ENCODE measurements around the gene RPL27A. TPM values are rescaled to one million over a fixed set of nuclear protein-coding genes. Genes with fewer than 3 reads are reported as not detected.
A peak's percentile ranks its signal among the peaks of the same experiment; 100 is the strongest.

RPL27A gene
- 1,000 to 10,000 TPM in 1 of 5 donors, 100 to 1,000 TPM in 4; 138 to 1,118 (median 938) TPM for total RNA-seq
- 1,000 to 10,000 TPM; 3,539 to 4,507 (median 3,746) TPM for polyA plus RNA-seq
- long read RNA-seq, donor 1, full-length matches to known transcripts: 435 of 482 reads
- long read RNA-seq, donor 1, partial matches to known transcripts: 33 of 482 reads
- long read RNA-seq, donor 1, other reads (novel, unspliced or antisense): 14 of 482 reads
- long read RNA-seq, donor 2, full-length matches to known transcripts: 502 of 539 reads
- long read RNA-seq, donor 2, partial matches to known transcripts: 28 of 539 reads
- long read RNA-seq, donor 2, other reads (novel, unspliced or antisense): 9 of 539 reads
- long read RNA-seq, donor 3, full-length matches to known transcripts: 855 of 943 reads
- long read RNA-seq, donor 3, partial matches to known transcripts: 45 of 943 reads
- long read RNA-seq, donor 3, other reads (novel, unspliced or antisense): 43 of 943 reads
- long read RNA-seq, donor 4, full-length matches to known transcripts: 120 of 127 reads
- long read RNA-seq, donor 4, partial matches to known transcripts: 7 of 127 reads
- long read RNA-seq, donor 4, other reads (novel, unspliced or antisense): 0 of 127 reads
- long read RNA-seq, donor 5, full-length matches to known transcripts: 1,252 of 1,345 reads
- long read RNA-seq, donor 5, partial matches to known transcripts: 34 of 1,345 reads
- long read RNA-seq, donor 5, other reads (novel, unspliced or antisense): 59 of 1,345 reads
- long read RNA-seq, donor 6, full-length matches to known transcripts: 1,605 of 1,742 reads
- long read RNA-seq, donor 6, partial matches to known transcripts: 72 of 1,742 reads
- long read RNA-seq, donor 6, other reads (novel, unspliced or antisense): 65 of 1,742 reads
- long read RNA-seq, donor 7, full-length matches to known transcripts: 1,648 of 1,794 reads
- long read RNA-seq, donor 7, partial matches to known transcripts: 90 of 1,794 reads
- long read RNA-seq, donor 7, other reads (novel, unspliced or antisense): 56 of 1,794 reads
- long read RNA-seq, donor 8, full-length matches to known transcripts: 1,417 of 1,573 reads
- long read RNA-seq, donor 8, partial matches to known transcripts: 79 of 1,573 reads
- long read RNA-seq, donor 8, other reads (novel, unspliced or antisense): 77 of 1,573 reads
- long read RNA-seq, donor 9, full-length matches to known transcripts: 1,285 of 1,489 reads
- long read RNA-seq, donor 9, partial matches to known transcripts: 157 of 1,489 reads
- long read RNA-seq, donor 9, other reads (novel, unspliced or antisense): 47 of 1,489 reads
- long read RNA-seq, donor 10, full-length matches to known transcripts: 575 of 620 reads
- long read RNA-seq, donor 10, partial matches to known transcripts: 28 of 620 reads
- long read RNA-seq, donor 10, other reads (novel, unspliced or antisense): 17 of 620 reads

GRCh38 chr11:8682303-8683114 is at the start of gene RPL27A, which contains the start of gene TRIM66:
Gene RPL27A (plus strand): TSS chr11:8682792. CDS start chr11:8682814, 22 bp downstream.
Gene TRIM66 (minus strand): TSS chr11:8682665. CDS start chr11:8672274, 10,391 bp downstream.
- peaks cover 25 to 52% (median 33%) of the 10 kb centered on the region in 4 donors for H3K4me1 ChIP-seq
- TF ChIP-seq EP300 (IDR thresholded peaks at IDR 0.05) (no peak), CTCF (IDR thresholded peaks at IDR 0.05) (no peak), POLR2AphosphoS5 (IDR thresholded peaks at IDR 0.05) (peak; percentile 96 to 100 (median 99)), POLR2A (IDR thresholded peaks at IDR 0.05) (peak in 2 of 4 donors; percentile 93 to 96)
- H3K36me3 ChIP-seq: peaks cover 36 to 51% (median 46%) of the 10 kb centered on the region in 4 donors
- H3K9me3 ChIP-seq: no peaks in the 10 kb centered on the region
- peak; percentile 99 for DNase-seq
- WGBS, 5 donors: 0 to 1% (median 1%) methylated on average over 37 to 67 of the region's 67 CpGs
- H3K27ac ChIP-seq: peak within 1 kb of the TSS; percentile 91 to 98 (median 97)
- H3K4me3 ChIP-seq: peak within 1 kb of the TSS; percentile 87 to 94 (median 90)
- intact Hi-C loops (cut with DNase I; ENCODE audit: low total_unique reads): loop anchor here (10.0 kb wide), 1 partner anchor 282 kb away; the partner anchor contains the start of gene TMEM9B
- H3K27me3 ChIP-seq: no peaks in the 10 kb centered on the region

- WGBS, 5 donors: 93 to 96% (median 95%) methylated on average over 6 of the region's 6 CpGs
- Histone ChIP-seq H3K4me1 (no peaks in the 10 kb centered on the region), H3K9me3 (peaks cover 0 to 9% (median 0%) of the 10 kb centered on the region in 4 donors), H3K4me3 (no peak overlapping the region), H3K27ac (no peak overlapping the region), H3K27me3 (no peaks in the 10 kb centered on the region), H3K36me3 (peaks cover 4 to 83% (median 72%) of the 10 kb centered on the region in 4 donors)
- intact Hi-C loops (cut with DNase I; ENCODE audit: low total_unique reads): no loop called here
- no peak for DNase-seq
- TF ChIP-seq EP300 (IDR thresholded peaks at IDR 0.05) (no peak), POLR2A (IDR thresholded peaks at IDR 0.05) (no peak), POLR2AphosphoS5 (IDR thresholded peaks at IDR 0.05) (no peak), CTCF (IDR thresholded peaks at IDR 0.05) (no peak)
These were observed 48.1 kb upstream of the RPL27A start for GRCh38 chr11:8634498-8634897.

- DNase-seq: no peak
- Histone ChIP-seq H3K36me3 (peaks cover 4 to 88% (median 82%) of the 10 kb centered on the region in 4 donors), H3K27ac (no peak overlapping the region), H3K27me3 (no peaks in the 10 kb centered on the region), H3K4me3 (no peak overlapping the region), H3K9me3 (peaks cover 0 to 9% (median 0%) of the 10 kb centered on the region in 4 donors), H3K4me1 (peaks cover 0 to 7% (median 0%) of the 10 kb centered on the region in 4 donors)
- intact Hi-C loops (cut with DNase I; ENCODE audit: low total_unique reads): no loop called here
- WGBS, 5 donors: 94 to 100% (median 98%) methylated on average over 2 of the region's 2 CpGs
- no peak for TF ChIP-seq POLR2AphosphoS5 (IDR thresholded peaks at IDR 0.05)
- no peak for TF ChIP-seq CTCF (IDR thresholded peaks at IDR 0.05)
- TF ChIP-seq EP300 (IDR thresholded peaks at IDR 0.05): no peak
- TF ChIP-seq POLR2A (IDR thresholded peaks at IDR 0.05): no peak
These were observed 46.5 kb upstream of the RPL27A start for GRCh38 chr11:8636127-8636526.
